Liver (tissue), 3 donors: ENCODE data around the gene GPR157.
"Not testable (repeated sequence)": the region's sequence is repeated elsewhere in the genome, so short reads cannot be mapped to it uniquely, and the experiment has no call there.

Source experiments
- CTCF ChIP-seq: fragments of 150-350 bp; IDR thresholded peaks from 2 replicates; pipeline ENCODE4 v1.5.1; 2017; ENCODE audit warnings: improper control_type of control experiment, low read depth, low read length; ENCODE audit not compliant: missing input control
- EGR1 ChIP-seq, 2 donors: IDR thresholded peaks; 2 replicates each; pipeline ENCODE4 v1.6.1; 2016 to 2018; ENCODE audit warnings: antibody characterized with exemption in 2 of 2, low read depth in 2 of 2
- HNF4G ChIP-seq: IDR thresholded peaks from 2 replicates; pipeline ENCODE4 v1.6.1; 2016; ENCODE audit warnings: antibody characterized with exemption
- RAD21 ChIP-seq, 2 donors: IDR thresholded peaks; 2 replicates each; pipeline ENCODE4 v1.6.1; 2016; ENCODE audit warnings: antibody characterized with exemption in 2 of 2, mild to moderate bottlenecking in 2 of 2
- SP1 ChIP-seq: IDR thresholded peaks from 2 replicates; pipeline ENCODE4 v1.6.1; 2018; ENCODE audit warnings: antibody characterized with exemption, mild to moderate bottlenecking
- TF ChIP-seq, protein P1 (sequence below): IDR thresholded peaks from 2 replicates; pipeline ENCODE4 v1.6.1; 2016; ENCODE audit warnings: antibody characterized with exemption
- donor health status: healthy.
- donor health status: healthy.

DNA sequence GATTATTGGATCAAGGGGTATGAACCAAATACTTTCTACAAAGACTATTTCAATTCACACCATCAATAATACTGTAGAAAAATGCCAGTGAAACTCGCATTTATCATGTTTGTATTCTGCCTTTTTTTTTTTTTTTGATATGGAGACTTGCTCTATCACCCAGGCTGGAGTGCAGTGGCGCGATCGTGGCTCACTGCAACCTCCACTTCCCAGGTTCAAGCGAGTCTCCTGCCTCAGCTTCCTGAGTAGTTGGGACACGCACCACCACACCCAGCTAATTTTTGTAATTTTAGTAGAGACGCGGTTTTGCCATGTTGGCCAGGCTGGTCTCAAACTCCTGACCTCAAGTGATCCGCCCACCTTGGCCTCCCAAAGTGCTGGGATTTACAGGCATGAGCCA, 3.1 kb downstream of the GPR157 start:
- not testable (repeated sequence) for TF ChIP-seq SP1; HNF4G; RAD21 (IDR thresholded peaks at IDR 0.05); CTCF; EGR1 (IDR thresholded peaks at IDR 0.05; ENCODE audit: low read depth in 2 of 2)
- TF ChIP-seq, protein P1, sequence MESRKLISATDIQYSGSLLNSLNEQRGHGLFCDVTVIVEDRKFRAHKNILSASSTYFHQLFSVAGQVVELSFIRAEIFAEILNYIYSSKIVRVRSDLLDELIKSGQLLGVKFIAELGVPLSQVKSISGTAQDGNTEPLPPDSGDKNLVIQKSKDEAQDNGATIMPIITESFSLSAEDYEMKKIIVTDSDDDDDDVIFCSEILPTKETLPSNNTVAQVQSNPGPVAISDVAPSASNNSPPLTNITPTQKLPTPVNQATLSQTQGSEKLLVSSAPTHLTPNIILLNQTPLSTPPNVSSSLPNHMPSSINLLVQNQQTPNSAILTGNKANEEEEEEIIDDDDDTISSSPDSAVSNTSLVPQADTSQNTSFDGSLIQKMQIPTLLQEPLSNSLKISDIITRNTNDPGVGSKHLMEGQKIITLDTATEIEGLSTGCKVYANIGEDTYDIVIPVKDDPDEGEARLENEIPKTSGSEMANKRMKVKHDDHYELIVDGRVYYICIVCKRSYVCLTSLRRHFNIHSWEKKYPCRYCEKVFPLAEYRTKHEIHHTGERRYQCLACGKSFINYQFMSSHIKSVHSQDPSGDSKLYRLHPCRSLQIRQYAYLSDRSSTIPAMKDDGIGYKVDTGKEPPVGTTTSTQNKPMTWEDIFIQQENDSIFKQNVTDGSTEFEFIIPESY = not testable (repeated sequence)
